ENCODE data around the gene KRTAP29-1.

Gene KRTAP29-1

GRCh38 chr17:41327411-41328120 lies 24.9 kb upstream of the KRTAP29-1 start:
- no peak for DNase-seq

DNA sequence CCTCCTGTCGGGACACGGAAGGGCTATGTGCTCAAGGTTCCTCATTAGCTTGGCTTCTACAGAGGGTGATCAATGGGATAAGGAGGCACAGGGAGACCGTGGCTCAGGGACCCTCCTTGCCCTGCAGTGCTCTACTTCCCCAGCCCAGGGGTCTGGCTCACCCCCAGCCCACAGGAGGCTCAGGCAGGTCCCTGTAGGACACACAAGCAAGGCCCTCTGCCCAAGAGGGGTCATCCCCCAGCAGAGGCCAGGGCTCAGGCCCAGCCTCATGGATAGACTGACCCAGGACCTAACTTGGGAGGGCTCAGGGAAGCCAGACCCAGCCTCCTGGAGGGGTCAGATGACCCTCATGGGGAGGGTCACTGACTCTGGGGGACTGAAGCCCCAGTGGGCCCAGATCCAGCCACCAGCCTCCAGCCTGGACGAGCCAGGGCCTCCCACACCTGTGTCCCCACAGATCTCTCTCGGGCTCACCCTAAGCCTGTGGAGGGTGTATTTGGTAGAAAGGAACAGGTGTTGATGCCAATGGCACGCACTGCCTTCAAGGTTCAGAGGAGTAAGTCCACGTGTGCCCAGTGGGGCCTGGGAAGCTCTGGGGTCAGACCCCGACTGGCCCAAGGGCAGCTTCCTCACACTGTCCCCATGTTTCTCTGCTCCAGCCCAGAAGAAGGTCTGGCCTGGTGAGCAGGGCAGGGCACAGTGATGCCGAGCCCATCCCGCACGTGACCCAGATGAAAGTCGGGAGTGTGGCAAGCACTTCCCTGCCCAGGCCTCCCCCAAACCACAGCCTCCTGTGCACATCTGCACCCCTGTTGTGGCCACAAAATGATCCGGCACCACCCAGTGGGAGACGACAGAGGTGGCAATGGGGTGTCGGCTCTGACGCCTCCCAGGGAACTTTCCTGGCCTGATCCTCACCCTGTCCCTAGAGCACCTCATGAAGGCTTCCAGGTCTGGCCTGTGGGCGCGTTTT lies 23.8 kb upstream of the KRTAP29-1 start:
- no peak for DNase-seq

DNA sequence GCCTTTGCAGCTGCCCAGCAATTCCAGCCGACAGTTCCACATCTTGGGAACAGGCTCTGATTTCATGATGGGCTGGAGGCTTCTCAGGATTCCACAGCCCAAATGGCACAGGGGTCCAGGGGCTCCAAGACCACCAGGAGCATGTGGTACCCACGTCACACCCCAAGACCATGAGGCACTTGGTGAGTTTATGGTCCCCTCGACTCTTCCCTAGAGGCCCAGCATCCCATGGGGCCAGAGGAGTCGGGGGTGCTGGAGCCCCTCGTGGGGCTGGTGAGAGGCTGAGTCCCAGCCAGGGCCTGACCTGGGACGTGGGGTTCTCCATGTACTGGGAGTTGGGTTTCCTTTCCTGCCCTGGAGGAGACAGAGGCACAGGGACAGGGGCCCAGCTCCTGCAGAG lies 23.0 kb upstream of the KRTAP29-1 start:
- DNase-seq, result no peak

DNA sequence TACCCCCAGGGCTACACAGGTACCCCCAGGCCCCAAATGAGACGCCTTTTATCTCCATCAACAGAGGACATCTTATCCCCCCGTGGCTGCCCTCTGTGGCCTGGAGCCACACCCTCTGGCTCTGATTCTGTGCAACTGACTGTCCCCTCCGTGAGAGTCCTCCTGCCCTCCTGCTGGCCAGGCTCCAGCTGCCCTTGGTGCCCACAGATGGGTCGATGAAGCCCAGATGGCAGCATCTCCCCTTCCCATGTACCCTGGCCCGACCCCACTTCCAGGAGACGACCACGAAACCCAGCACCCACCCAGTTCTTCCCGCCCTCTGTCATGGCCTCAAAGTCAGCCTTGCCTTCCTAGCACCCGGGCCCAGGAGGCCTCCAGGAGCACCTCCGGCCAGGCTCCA lies 22.5 kb upstream of the KRTAP29-1 start:
- no peak for DNase-seq

GRCh38 chr17:41324180-41325075 lies 21.8 kb upstream of the KRTAP29-1 start:
- DNase-seq, result no peak

GRCh38 chr17:41322903-41323895 lies 20.5 kb upstream of the KRTAP29-1 start:
- DNase-seq, result no peak

DNA sequence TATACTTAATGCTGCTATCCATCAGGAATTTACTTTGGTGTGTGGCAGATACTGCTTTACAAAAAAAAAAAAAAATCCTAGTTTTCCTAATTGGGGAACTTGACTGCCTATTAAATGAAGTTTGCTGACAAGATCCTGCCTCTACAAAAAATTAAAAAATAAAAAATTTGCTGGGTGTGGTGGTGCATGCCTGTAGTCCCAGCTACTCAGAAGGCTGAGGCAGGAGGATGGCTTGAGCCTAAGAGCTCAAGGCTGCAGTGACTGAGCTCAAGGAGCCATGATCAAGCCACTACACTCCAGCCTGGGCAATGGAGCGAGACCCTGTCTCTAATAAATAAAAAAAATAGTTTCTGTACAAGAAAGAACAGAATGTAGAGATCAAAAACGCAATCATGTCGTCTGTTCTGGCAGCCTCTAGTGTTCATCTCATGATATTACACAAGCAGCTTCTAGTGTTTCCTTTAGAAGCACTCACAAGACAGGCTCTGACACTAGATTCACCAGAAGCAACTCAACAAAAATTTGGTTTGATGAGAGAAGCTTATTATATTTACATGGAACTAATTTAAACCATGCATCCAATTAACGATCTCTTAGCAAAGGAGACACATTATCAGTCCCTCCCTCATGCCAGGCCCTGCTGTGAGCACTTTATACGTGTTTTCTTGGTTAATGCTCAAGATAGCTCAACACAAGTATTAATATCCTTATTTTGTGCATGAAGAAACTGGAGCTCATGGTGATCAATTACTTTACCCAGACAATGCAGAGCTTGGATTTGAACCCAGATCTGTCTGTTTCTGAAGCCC lies 19.6 kb upstream of the KRTAP29-1 start:
- no peak for DNase-seq

- no peak for DNase-seq
Measured at GRCh38 chr17:41318231-41318630, 15.6 kb upstream of the KRTAP29-1 start.

- DNase-seq, result no peak
Measured at GRCh38 chr17:41315814-41316445, 13.3 kb upstream of the KRTAP29-1 start.

GRCh38 chr17:41315204-41315794 lies 12.6 kb upstream of the KRTAP29-1 start, which contains the start of gene KRTAP17-1:
Gene KRTAP17-1, minus strand, starts transcription at chr17:41315710. Its CDS starts 60 bp downstream, at chr17:41315650.
- DNase-seq, result no peak

GRCh38 chr17:41311111-41311510 lies 8.5 kb upstream of the KRTAP29-1 start:
- no peak for DNase-seq

DNA sequence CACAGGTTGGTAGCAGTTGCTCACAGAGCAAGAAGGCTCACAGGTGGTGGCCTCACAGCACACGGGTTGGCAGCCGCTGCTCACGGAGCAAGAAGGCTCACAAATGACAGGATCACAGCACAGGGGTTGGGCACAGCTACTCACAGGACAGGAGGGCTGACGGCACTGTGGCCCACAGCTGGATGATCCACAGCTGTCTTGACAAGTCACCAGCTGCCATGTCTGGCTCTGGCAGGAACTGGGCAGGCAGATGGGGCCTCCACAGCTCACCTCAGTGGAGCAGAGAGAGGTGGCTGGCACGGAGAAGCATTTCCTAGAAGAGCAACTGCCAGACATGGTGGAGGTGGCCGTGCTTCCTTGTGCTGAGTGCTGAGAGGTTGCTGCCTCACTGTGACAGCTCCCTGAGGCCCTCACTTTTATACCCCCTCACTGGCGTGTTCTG lies 6.3 kb upstream of the KRTAP29-1 start, which contains the start of gene KRTAP16-1:
Gene KRTAP16-1, minus strand, starts transcription at position 392 of the 442 bp plus-strand sequence. Its CDS starts 56 bp downstream, at position 336.
- no peak for DNase-seq

- DNase-seq, result no peak
Measured at GRCh38 chr17:41308251-41308917, 5.7 kb upstream of the KRTAP29-1 start.

GRCh38 chr17:41307647-41308046 lies 5.0 kb upstream of the KRTAP29-1 start:
- no peak for DNase-seq

DNA sequence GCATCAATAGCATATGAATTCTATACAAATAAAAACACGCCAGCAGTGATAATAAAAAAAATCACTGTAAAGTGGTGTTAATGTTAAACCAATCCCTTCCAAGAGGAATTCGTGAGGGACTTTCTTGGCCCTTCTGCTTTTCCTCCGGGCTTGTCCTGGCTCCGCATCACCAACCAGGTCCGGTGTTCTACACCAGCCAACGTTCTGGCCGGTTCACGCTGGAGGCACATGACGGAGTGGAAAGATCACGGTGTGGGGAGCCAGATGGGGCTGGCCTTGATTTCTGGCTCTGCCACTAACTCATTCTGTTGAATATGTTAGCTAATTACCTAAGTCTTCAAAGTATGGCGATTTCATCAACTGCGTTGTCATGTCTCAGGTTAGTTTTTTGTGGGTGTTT lies 1.4 kb upstream of the KRTAP29-1 start:
- no peak for DNase-seq

DNA sequence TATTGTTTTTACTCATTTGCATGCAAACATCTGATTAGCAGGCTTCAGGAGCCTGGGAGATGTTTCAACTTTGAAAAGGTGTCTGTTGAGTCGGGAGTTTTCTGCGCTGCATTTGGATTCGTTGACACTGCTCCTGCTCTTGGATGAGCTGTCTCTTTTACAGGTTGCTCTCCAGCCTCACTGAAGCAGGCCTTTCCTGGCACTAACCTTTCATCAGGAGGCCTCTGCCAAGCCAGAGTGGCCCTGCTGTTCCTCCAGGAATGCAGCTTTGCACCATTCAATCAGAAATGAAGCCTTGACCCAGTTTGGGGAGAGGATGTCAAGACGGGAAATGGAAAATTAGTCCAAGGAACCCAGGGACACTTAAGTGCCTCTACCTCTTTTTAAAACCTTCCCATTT lies 330 bp upstream of the KRTAP29-1 start:
- DNase-seq, result no peak

DNA sequence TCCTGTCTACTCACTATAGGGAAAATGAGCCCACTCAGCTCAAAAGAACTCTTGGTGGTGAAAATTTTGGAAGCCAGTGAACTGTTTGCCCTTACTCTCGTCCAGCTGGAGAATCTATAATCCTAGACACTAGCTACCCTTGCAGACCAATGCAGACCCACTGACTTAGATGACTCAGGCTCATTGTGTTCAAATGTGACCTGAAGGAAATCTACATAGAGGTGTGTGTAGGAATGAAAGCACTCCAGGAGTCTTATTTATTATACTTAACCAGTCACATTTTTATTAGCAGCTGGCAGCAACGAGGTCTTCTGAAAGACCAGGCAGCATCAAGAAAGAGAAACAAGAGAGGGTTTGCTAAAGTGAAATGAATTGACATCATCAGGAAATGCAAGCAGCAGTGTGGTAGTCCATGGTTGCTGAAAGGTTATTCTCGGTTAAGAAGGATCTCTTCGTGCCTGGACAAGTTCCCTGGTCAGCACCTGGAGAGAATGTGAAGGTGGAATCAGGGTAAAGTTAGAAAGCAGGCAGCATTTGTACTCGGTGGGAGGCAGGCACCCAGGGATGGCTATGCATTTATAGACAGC lies 1.4 kb downstream of the KRTAP29-1 start:
- DNase-seq, result no peak

- DNase-seq, result no peak
Measured at GRCh38 chr17:41298458-41299135, 4.1 kb downstream of the KRTAP29-1 start.

All from NCI-H2171 (cell line).